ENCODE results near the gene DMRT1.
A peak's percentile ranks its signal among the peaks of the same experiment; 100 is the strongest.
"Not testable (repeated sequence)": the region's sequence is repeated elsewhere in the genome, so short reads cannot be mapped to it uniquely, and the experiment has no call there.

The DMRT1 gene

DNA sequence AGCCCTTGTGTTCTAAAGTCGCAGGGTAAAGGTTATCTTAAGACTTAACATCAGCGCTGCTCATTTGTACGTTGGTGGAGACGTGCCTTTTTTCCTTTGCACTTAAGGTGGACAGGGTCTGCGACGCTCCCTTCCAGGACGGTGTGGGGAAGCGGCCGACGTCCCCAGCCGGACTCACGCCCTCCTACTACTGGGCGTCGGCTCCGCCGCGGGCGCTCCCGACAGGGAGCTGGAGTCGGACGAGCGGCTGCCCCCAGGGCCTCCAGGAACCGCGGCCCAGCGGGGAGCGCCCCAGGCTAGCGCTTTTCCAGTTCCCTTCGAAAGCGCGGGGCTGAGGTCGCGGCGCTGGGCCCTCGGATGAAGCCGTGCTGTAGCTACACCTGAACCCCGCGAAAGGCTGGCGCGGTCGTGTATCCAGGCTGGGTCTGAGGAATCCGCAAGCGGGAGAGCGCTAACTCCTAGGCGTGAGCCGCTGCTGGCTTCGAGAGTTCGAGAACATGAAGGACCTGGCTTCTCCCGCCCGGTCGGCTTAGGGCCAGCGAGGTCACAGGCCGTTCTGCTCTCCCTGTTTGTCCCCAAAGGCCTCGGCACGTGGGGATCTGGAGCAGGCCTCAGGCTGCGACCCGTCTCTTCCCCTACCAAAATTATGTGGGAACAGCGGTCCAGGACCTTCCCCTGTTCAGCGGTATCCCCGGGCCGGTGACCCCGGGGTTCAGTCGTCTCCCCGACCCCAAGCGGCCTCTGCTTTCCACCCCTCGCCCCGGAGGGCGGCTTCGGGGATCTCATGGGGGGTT, 131.2 kb downstream of the DMRT1 start:
- no peak for DNase-seq

DNA sequence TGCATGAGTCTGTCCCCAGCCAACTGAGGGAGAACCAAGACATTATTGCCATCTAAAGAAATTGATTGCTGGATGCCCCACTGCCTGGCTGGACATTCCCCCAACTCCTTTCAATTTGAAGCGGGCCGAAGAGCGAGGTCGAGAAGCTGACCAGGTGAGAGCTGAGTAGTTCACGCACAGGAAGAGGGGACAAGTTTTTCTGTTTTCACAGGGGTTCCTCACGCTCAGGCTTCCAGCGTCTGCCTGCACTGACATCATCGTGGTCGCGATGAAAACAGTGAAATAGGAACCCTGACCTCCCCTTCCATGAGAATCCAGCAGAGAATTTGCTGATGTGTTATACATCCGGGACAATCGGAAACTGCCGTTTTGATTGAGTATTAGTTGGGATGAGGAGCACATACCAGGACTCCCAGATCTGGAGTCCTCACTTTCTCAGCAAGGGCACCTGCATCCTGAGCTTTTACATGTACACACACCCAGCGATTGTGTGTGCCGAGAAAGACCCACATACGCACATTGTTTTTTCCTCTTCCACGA, 131.9 kb downstream of the DMRT1 start:
- no peak for DNase-seq

DNA sequence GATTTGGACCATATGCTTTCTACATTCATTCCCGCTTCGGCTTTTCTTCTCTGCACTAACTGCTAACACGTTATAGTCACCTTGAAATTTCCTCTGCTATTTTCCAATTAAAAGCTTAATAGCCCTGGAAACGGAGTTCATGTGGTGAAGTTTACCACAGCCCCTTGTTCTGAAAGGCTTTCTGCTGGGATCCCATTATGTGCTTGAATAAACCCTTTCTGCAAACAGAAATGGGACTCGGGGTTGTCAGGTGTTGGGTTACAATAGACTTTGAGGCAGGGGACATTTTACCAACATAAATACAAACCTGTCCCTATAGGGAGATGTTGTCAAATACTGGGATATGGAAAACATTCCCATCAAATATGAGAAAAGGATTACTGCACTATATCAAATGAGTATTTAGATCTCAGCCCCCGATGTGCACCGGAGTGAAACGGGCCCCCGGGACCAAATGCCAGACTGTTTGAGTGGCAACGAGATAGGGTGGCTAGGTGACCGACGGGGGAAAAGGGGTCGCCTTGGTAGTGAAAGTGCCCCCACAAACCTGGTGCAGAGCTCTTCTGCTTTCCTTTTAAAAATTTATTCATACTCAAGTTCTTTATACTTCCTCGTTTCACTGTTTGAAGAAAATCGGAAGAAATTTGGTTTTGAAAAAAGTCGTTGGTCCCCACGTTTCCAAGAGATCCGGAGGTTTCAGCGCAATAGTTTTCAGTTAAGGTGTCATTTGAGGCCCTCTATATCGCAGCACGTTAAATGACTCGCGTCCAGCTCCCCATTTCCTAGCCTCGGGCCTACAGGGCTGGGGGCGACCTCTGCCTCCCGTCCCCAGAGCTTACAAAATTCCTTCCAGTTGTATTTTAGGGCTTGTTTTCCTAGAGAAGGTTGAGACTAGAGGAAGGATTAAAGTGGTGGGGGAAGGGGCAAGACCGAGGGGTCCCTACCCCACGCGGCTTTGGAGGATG, 132.8 kb downstream of the DMRT1 start:
- no peak for DNase-seq

DNA sequence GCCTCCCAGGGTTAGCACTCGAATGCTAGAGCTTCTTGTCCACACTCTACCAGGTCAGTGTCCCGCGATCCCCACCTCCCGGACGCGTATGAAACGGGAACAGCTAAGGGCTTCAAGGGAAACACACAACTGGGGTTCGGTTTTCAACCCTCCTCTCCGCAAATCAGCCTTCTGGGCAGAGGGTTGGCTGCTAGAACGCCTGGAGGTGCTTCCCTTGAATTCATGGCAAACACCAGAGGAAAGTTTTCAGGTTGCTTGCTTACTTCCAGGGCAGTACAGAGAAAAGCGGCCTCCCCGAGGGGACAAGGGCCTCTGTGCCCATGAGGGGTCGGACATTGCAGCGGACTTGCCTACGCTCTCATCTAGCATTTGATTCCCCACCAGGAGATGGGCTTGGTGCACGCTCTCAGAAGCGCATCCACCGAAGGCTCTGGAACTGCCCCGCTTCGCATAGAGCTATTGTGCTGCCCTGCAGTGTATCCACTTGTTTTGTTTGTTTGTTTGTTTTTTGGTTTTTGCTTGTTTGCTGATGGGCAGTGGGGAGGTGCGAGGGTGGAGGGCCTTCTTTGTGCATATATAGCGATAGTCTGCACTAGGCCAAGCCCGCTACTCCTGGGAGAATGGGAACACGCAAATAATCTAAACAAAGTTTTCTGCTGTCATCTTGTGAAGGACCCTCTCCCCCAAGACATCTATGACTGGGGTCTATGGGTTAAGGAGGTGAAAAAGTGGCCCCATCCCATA, 133.7 kb downstream of the DMRT1 start:
- no peak for DNase-seq

DNA sequence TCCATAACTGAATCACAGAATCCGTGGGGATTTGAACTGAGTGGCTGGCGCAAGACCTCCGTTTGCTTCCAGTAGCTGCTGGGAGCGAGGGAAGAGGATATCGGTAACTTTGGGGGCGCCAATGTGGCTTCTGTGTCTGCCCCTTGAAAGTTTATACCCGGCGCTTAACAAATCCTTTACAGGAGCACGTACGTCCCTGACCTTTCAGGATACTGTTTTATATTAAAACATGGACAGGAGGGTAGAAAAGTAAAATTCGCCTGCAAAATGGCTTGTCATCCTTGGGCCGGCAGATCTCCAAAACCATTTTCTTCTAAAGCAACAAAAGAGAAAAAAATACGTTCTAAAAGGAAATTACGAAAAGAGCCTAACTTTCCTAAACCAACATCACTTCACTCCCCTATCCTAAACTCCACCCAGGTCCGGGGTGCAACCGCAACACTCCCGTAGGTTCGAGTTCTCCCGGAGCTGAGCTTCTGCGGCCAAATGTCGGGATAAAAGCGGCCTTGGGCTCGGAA, 134.3 kb downstream of the DMRT1 start:
- DNase-seq: no peak

DNA sequence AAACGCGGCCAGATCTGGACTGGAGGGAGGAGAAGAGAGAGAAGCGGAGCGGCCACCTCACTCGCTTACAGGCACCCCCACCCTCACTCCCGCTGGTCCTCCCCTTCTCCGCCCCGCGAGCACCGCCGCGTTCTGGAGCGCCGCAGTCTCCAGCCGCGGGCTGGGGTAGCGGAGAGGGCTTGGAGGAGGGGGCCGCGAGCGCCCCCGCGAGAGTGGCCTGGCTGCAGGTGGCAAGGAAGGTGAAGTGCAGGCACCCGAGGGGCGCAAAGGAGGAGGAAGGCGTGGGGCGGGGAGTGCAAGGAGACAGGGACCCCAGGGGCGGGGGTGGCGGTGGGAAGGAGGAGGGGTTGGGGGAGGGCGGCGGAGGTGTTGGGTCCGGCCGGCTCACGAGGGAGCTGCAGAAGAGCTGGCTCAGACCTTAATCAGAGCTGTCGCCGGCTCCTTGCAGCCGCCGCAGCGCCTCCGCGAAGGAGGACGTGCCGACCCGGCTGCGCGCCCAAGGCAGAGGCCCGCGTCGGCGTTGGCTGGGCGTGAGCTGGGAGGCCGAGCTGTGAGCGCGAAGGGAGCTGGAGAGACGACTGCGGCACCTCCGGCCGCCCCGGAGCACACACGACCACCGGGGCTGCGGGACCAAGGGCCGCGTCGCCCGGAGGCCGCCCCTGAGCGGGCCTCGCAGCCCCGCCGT, 134.9 kb downstream of the DMRT1 start, which contains the start of gene DMRT3:
Gene DMRT3 (plus strand): TSS at position 398 of the 685 bp plus-strand sequence. CDS start 347 bp downstream, outside the sequence.
- peak; percentile 42 for DNase-seq

DNA sequence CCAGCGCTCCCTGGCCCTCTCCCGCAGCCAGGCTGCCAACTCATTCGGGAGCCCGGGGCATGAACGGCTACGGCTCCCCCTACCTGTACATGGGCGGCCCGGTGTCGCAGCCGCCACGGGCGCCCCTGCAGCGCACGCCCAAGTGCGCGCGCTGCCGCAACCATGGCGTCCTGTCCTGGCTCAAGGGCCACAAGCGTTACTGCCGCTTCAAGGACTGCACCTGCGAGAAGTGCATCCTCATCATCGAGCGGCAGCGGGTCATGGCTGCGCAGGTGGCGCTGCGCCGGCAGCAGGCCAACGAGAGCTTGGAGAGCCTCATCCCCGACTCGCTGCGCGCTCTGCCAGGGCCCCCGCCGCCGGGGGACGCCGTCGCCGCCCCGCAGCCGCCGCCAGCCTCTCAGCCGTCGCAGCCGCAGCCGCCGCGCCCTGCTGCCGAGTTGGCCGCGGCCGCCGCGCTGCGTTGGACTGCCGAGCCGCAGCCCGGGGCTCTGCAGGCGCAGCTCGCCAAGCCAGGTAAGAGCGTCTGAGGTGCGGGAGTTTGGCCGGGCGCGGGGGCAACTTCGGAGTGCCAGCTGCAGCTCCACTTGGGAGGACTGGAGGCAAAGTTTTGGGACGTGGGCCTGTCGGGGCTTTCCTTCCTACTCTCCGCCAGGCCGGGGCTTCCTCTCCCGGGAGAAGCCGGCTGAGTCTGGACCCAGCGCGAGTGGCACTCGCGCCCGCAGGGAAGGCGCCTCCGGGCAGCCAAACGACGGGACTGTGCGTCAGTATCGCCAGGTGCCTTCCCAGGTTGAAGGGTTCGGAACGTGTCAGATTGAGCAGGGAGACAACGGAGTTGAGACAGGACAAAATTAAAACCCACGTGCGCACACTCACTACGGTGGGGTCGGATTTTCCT, 135.7 kb downstream of the DMRT1 start:
- peak; percentile 42 for DNase-seq

DNA sequence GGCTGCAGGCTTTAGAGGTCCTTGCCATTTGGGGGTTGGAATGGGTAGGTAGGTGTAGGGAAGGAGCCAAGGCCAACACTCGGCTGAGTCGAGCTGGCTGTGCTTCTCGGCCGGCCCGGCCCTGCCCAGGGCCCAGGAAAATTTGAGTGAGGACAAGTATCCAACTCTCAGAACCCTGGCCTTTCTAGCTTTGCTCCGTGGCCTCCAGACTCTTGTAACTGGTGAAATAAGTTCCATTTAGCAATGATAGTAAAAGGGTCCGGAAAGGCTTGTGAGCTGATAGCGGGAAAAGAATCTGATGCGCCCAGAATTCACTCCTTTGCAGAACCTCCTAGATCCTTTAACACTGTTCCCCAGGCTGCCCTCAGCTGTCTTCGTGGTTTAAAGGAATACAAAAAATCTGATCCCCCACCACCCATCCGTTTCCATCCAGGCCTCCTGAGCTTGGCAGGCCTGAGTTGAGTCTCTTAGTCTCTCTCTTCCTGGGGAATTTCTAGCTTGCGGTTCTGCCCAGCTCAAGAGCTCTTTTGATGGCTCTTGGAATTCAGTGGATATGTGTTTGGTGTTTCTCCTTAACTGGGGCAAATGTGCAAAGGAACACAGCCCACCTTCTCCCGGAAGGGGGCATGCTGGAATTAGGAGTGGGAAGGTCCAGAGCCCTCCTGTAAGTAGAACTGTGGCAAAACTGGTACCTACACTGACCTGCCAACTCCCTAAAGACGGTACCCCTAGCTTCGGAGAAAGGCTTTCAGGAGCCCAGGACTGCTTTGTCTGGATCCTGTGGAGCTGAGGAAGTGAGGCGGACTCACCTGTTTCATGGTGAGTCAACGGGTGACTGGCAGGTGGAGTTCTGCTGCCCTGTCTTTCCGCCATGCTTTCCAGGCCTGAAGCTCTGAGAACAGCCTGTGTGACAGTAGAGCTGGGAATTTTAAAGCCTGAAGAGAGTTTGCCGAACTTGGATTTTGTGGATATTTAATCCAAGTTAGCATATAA, 136.6 kb downstream of the DMRT1 start:
- no peak for DNase-seq

DNA sequence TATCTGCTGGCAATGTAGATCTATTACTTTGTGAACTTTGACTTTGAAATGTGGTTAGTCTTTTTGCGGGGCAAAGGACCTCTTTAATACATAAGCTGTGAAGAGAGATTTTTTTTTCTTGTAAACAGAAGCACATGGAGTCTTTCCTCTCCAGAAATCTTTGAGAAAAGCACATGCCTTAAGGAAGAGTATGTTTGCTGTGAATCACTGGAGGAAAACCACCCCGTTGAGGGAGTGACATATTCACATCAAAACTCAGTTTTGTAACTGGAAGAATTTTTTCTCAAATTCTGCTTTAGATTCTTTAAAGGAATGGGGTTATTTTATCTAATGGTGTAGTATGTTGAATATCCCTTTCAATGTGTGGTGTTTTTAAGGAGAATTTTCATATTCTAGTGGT, 138.5 kb downstream of the DMRT1 start:
- no peak for DNase-seq

DNA sequence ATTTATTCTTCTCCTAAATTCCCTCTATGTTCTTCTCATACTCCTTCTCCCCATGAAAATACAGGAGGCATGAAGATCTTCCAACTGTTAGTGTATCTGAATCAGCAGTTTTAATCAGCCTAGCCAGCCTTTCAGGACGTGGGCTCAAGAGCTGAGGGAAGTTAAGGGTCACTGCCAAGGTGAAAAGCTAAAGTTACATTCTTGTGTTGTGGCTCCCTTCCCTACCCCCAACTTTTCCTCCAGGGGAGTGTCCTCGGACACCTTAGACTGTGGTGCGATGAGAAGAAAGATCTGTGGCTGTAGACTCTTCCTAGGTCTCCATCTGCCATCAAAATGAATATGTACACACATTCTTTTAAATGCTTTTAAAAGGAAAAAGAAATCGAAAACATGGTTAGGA, 139.1 kb downstream of the DMRT1 start:
- DNase-seq: no peak

DNA sequence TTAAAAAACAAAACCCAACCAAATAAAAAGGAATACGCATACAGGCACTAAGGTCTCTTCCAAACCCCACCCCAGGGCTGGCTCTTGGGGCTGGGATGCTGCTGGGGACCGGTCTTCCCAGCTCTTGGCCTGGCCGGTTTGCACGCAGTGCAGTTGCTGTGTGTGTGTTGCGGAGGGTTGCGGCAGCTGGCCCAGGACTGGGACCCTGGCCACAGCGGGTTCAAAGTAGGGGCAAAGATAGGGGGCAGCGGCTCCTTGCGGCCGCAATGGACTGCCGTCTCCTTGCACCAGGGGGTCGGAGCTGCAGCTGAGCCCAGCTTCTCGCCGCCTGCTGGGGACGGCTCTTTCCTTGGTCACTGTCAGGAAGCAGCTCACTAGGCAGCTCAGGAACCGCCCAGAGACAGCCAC, 140.0 kb downstream of the DMRT1 start:
- DNase-seq: no peak

DNA sequence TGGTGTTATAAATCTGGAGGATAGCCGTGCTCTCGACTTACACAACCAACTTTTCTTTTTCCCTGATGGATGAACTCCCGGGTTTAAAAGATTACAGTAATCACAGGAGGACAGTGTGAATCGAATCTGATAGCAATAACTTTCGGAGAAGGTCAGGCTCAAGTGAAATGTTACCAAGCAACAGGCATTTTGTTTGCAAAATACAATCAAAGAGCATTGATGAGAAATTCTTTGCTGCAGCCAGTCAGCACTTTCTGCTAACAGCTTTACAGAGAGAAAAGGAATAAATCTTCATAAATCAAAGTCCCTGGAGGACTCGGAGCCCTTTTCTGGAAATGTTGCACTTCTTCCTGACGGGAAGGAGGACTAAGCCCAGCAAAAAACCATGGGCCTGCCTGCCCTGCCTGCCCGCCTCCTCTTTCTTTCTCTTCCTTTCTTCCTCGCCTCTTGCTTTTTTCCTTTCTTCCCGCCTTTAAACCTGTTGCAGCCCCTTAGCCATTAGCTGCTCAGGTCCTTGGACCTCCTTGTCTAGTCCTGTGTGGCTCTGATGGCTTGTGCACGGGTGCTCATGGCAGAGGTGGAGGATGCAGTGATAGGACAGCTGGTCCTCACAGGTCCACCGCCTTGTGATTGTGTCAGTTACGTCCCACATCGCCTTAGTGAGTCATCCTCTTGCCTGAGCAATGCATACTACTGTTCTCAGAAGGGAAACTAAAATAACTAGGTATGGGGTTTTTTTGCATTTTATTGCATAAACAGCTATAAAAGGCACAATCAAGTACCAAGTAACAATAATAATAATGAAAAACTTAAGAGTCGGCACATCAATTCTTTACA, 141.1 kb downstream of the DMRT1 start:
- DNase-seq: no peak

DNA sequence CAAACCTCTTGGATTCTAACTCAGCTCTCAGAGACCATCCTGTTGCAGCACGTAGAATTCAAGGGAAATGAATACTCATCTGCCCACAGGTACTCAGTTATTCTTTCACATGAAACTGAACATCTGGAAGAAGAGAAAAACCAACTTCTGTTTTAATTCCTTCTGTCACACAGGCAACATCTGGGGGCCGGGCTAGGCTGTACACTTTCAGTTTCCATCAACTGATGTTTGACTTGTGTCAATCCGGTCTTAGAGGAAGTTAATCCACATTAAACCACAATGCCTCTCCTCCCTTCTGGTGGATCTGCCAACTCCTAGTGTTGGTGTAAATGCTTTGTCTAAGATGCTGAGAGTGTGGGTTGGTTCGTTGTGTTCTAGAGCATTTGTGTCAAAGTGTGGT, 152.5 kb downstream of the DMRT1 start:
- no peak for DNase-seq

DNA sequence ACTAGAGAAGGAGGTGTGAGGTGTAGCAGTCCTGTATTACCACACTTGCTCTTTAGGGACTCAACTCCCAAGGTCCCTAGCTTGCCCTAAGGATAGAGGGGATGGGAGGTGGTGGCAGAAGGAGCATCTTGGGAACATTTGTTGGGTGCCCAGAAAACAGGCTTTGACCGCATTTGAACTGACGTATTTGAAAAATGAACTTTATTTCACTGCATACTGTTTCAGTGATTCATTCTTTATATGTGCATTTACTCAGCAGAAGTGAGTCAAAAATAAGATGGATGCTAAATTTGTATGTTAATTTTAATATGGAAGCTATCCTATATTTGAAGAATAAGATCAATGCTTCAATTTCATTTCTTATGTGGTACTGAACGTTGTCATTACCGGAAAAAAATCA, 153.7 kb downstream of the DMRT1 start:
- DNase-seq: no peak

DNA sequence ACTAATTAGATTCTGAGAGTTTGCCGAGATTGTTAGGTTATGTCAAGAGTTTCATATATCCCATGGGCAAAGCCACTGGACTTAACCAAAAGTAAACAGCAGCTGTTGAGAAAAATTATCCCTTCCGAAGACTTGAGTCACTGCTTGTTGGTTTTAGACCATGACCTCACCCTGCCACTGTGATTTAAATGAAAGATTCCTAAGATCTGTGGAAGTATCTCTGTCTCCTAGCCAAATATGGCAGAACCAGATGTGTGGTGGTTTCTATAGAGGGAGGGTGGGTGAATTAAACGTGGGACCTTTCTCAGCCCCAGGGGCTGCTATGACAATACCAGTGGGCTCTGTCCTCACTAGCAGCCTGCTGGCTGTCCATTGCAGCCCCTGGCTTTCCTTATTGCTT, 154.3 kb downstream of the DMRT1 start:
- DNase-seq: no peak

DNA sequence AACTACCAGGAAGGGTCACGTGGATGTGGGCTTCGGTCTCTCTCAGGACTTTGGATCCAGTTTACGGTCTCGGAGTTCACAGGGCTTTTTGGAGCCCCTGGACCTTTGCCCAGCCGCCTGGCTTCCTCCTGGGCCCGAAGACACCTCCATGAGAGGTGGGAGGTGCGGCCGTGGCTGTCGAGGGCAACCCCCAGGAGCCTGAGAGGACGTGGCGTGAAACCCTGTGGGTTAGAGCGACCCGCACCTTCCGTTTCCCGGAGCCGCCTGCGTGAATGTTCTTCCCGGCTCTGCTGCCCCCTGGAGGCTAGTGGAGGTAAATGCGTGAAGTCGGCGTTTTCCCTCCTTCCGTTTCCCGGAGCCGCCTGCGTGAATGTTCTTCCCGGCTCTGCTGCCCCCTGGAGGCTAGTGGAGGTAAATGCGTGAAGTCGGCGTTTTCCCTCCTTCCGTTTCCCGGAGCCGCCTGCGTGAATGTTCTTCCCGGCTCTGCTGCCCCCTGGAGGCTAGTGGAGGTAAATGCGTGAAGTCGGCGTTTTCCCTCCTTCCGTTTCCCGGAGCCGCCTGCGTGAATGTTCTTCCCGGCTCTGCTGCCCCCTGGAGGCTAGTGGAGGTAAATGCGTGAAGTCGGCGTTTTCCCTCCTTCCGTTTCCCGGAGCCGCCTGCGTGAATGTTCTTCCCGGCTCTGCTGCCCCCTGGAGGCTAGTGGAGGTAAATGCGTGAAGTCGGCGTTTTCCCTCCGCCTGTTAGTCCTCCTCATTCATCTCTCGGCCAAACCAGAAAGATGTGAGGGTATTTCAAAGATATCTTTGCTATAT, 157.0 kb downstream of the DMRT1 start:
- DNase-seq: not testable (repeated sequence)

DNA sequence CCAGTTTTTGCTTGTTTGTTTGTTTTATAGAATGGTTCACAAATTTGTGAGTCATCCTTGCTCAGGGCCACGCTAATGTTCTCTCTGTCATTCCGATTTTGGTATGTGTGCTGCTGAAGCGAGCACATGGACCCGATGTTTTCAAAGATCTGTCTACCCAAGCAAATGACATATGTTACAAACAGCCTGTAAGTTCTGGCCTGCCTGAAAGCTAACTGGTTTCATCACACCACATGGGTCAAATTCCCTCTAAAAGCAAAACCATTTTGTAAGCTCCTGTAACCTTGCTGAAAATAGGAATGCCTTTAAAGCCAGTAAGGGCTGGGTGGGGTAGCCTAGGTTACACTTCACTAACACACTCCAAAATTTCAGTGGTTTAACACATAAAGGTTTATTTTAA, 160.3 kb downstream of the DMRT1 start:
- no peak for DNase-seq

DNA sequence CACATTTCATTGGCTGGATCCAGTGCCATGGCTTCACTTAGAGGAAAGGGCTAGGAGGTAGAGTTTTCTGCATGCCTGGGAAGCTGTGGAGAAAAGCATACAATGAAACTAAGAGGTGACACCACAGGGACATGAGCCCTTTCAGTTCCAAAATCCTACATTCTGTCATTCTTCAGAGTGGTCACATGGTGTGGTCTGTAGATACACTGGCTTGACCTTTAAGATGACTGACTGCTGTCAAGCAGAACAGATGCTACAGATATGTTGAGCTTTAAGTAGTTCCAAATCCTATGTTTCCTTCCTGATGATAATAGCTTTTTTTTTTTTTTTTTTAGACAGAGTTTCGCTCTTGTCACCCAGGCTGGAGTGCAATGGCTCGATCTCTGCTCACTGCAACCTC, 161.2 kb downstream of the DMRT1 start:
- no peak for DNase-seq
